Measurements from ENCODE around the gene ARV1.
"Not testable (repeated sequence)": the region's sequence is repeated elsewhere in the genome, so short reads cannot be mapped to it uniquely, and the experiment has no call there.

ARV1 gene

GRCh38 chr1:230983811-230984210 lies 4.9 kb downstream of the ARV1 start:
- ATAC-seq, result no peak

GRCh38 chr1:230984622-230985515 lies 6.0 kb downstream of the ARV1 start:
- not testable (repeated sequence) for ATAC-seq

More at GRCh38 chr1:230983811-230984210, 4.9 kb downstream of the ARV1 start:
- TF ChIP-seq BACH2 (CRISPR knock-in tag; IDR thresholded peaks at IDR 0.05; ENCODE audit: borderline replicate concordance) (no peak), ZFP3 (CRISPR knock-in tag; IDR thresholded peaks at IDR 0.05) (no peak), ZFP30 (CRISPR knock-in tag; IDR thresholded peaks at IDR 0.05) (no peak), ESRRG (CRISPR knock-in tag; IDR thresholded peaks at IDR 0.05) (no peak), ZNF70 (CRISPR knock-in tag; IDR thresholded peaks at IDR 0.05) (no peak), ISL1 (CRISPR knock-in tag; IDR thresholded peaks at IDR 0.05) (no peak), CSRNP3 (CRISPR knock-in tag; IDR thresholded peaks at IDR 0.05) (no peak), CREB5 (CRISPR knock-in tag; IDR thresholded peaks at IDR 0.05; ENCODE audit: low read depth) (no peak)

GRCh38 chr1:230985711-230986110 lies 6.8 kb downstream of the ARV1 start:
- TF ChIP-seq TCF4 (CRISPR knock-in tag; IDR thresholded peaks at IDR 0.05; ENCODE audit: borderline replicate concordance) (no peak), TOX (CRISPR knock-in tag; IDR thresholded peaks at IDR 0.05; ENCODE audit: borderline replicate concordance) (no peak), OSR1 (CRISPR knock-in tag; IDR thresholded peaks at IDR 0.05) (no peak)
- ATAC-seq, result no peak

- no peak for TF ChIP-seq RARB (CRISPR knock-in tag; IDR thresholded peaks at IDR 0.05)
- no peak for TF ChIP-seq ZC3H10 (CRISPR knock-in tag; IDR thresholded peaks at IDR 0.05)
- no peak for TF ChIP-seq PPARA (CRISPR knock-in tag; IDR thresholded peaks at IDR 0.05; ENCODE audit: borderline replicate concordance)
- TF ChIP-seq ZNF565 (CRISPR knock-in tag; conservative IDR thresholded peaks at IDR 0.05; ENCODE audit: low read depth), result no peak
- TF ChIP-seq TOX (CRISPR knock-in tag; IDR thresholded peaks at IDR 0.05; ENCODE audit: borderline replicate concordance), result no peak
- ATAC-seq, result peak; percentile 100
These were observed 8.1 kb downstream of the ARV1 start for GRCh38 chr1:230986976-230987375.

GRCh38 chr1:230987448-230987847 lies 8.6 kb downstream of the ARV1 start:
- no peak for TF ChIP-seq TCF4 (CRISPR knock-in tag; IDR thresholded peaks at IDR 0.05; ENCODE audit: borderline replicate concordance)
- TF ChIP-seq ZC3H10 (CRISPR knock-in tag; IDR thresholded peaks at IDR 0.05), result no peak
- no peak for TF ChIP-seq GLIS3 (CRISPR knock-in tag; IDR thresholded peaks at IDR 0.05)
- no peak for TF ChIP-seq ZNF565 (CRISPR knock-in tag; conservative IDR thresholded peaks at IDR 0.05; ENCODE audit: low read depth)
- no peak for TF ChIP-seq TSHZ2 (CRISPR knock-in tag; IDR thresholded peaks at IDR 0.05)
- no peak for TF ChIP-seq ISL1 (CRISPR knock-in tag; IDR thresholded peaks at IDR 0.05)
- ATAC-seq, result peak; percentile 67

- no peak for ATAC-seq
- TF ChIP-seq GLIS3 (CRISPR knock-in tag; IDR thresholded peaks at IDR 0.05), result no peak
- TF ChIP-seq RARB (CRISPR knock-in tag; IDR thresholded peaks at IDR 0.05), result no peak
- TF ChIP-seq PATZ1 (CRISPR knock-in tag; IDR thresholded peaks at IDR 0.05; ENCODE audit: borderline replicate concordance), result no peak
- no peak for TF ChIP-seq CSRNP3 (CRISPR knock-in tag; IDR thresholded peaks at IDR 0.05)
- TF ChIP-seq ZNF565 (CRISPR knock-in tag; conservative IDR thresholded peaks at IDR 0.05; ENCODE audit: low read depth), result no peak
- TF ChIP-seq ZFP30 (CRISPR knock-in tag; IDR thresholded peaks at IDR 0.05), result no peak
- no peak for TF ChIP-seq POU6F1 (CRISPR knock-in tag; IDR thresholded peaks at IDR 0.05; ENCODE audit: borderline replicate concordance, low read depth)
- no peak for TF ChIP-seq ZNF70 (CRISPR knock-in tag; IDR thresholded peaks at IDR 0.05)
- no peak for TF ChIP-seq ZC3H10 (CRISPR knock-in tag; IDR thresholded peaks at IDR 0.05)
- TF ChIP-seq TOX (CRISPR knock-in tag; IDR thresholded peaks at IDR 0.05; ENCODE audit: borderline replicate concordance), result no peak
- TF ChIP-seq TCF4 (CRISPR knock-in tag; IDR thresholded peaks at IDR 0.05; ENCODE audit: borderline replicate concordance), result no peak
These were observed 13.3 kb downstream of the ARV1 start for GRCh38 chr1:230992100-230992774.
